NCI-H82 treated with DMSO at 0.1 percent for 48 hours (cell line): ENCODE results near the gene SDC3.

Experiments
- DNase-seq: peaks from one replicate; lab custom pipeline; 2025; ENCODE audit not compliant: unreplicated experiment; lab: John Stamatoyannopoulos, UW

SDC3 gene

GRCh38 chr1:30905916-30906620 is 2.5 kb downstream of the SDC3 start:
- DNase-seq, result no peak

- DNase-seq, result no peak
Measured at GRCh38 chr1:30905403-30905802, 3.2 kb downstream of the SDC3 start.

GRCh38 chr1:30904962-30905335 is 3.6 kb downstream of the SDC3 start:
- no peak for DNase-seq

- no peak for DNase-seq
Measured at GRCh38 chr1:30904191-30904961, 4.2 kb downstream of the SDC3 start.

GRCh38 chr1:30903343-30904034 is 5.1 kb downstream of the SDC3 start:
- DNase-seq, result no peak

- no peak for DNase-seq
Measured at GRCh38 chr1:30902593-30903290, 5.8 kb downstream of the SDC3 start.

- DNase-seq, result no peak
Measured at GRCh38 chr1:30901798-30902581, 6.6 kb downstream of the SDC3 start.

- no peak for DNase-seq
Measured at GRCh38 chr1:30900931-30901560, 7.5 kb downstream of the SDC3 start.

GRCh38 chr1:30900486-30900885 is 8.1 kb downstream of the SDC3 start:
- DNase-seq, result no peak

GRCh38 chr1:30899577-30900389 is 8.8 kb downstream of the SDC3 start:
- no peak for DNase-seq

- no peak for DNase-seq
Measured at GRCh38 chr1:30898031-30898815, 10.3 kb downstream of the SDC3 start.

GRCh38 chr1:30896905-30897304 is 11.7 kb downstream of the SDC3 start:
- DNase-seq, result no peak

GRCh38 chr1:30895944-30896660 is 12.5 kb downstream of the SDC3 start:
- DNase-seq, result no peak

GRCh38 chr1:30895382-30895943 is 13.1 kb downstream of the SDC3 start:
- DNase-seq, result no peak

- no peak for DNase-seq
Measured at GRCh38 chr1:30894508-30894973, 14.0 kb downstream of the SDC3 start.

- DNase-seq, result peak; percentile 63
Measured at GRCh38 chr1:30893776-30894507, 14.6 kb downstream of the SDC3 start.

- DNase-seq, result no peak
Measured at GRCh38 chr1:30892671-30893073, 15.9 kb downstream of the SDC3 start.
